ENCODE measurements around the gene RIMBP2. TPM values are rescaled to one million over a fixed set of nuclear protein-coding genes. Genes with fewer than 3 reads are reported as not detected.
A peak's percentile ranks its signal among the peaks of the same experiment; 100 is the strongest.

Gene RIMBP2
- total and polyA plus RNA-seq, 2 experiments from 2014 or later, result 0.31 to 0.37 TPM

- no peaks in the 10 kb centered on the region for H4K20me1 ChIP-seq (replicated peaks; ENCODE audit: insufficient read depth)
- Mint-ChIP-seq H3K36me3 (ENCODE audit: low read depth) (peaks cover 2% of the 10 kb centered on the region; the same call in 2 of the 3 replicates), H3K4me3 (no peak overlapping the region), H3K9me3 (peaks cover 88% of the 10 kb centered on the region), H3K27ac (no peak overlapping the region), H3K4me1 (peaks cover 20% of the 10 kb centered on the region; the same call in 2 of the 3 replicates), H3K27me3 (ENCODE audit: insufficient read depth, low read depth, poor library complexity) (peaks cover 6% of the 10 kb centered on the region)
- H3F3A ChIP-seq (replicated peaks; ENCODE audit: low read depth), result no peaks in the 10 kb centered on the region
- no peak for TF ChIP-seq ZNF331 (CRISPR knock-in tag; IDR thresholded peaks at IDR 0.05; ENCODE audit: low read depth)
- TF ChIP-seq, protein P1, sequence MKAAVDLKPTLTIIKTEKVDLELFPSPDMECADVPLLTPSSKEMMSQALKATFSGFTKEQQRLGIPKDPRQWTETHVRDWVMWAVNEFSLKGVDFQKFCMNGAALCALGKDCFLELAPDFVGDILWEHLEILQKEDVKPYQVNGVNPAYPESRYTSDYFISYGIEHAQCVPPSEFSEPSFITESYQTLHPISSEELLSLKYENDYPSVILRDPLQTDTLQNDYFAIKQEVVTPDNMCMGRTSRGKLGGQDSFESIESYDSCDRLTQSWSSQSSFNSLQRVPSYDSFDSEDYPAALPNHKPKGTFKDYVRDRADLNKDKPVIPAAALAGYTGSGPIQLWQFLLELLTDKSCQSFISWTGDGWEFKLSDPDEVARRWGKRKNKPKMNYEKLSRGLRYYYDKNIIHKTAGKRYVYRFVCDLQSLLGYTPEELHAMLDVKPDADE (IDR thresholded peaks at IDR 0.05), result no peak
- TF ChIP-seq NANOG (IDR thresholded peaks at IDR 0.05; ENCODE audit: borderline replicate concordance), result no peak
- no peak for DNase-seq (ENCODE audit: low spot score)
- no peaks in the 10 kb centered on the region; the same call in 1 of the 2 replicates for H3K36me3 ChIP-seq (ENCODE audit: insufficient read depth)
- H3K27ac ChIP-seq (ENCODE audit: low read depth), result no peak overlapping the region
- H3K79me2 ChIP-seq (replicated peaks; ENCODE audit: insufficient read depth), result no peaks in the 10 kb centered on the region
- H2AFZ ChIP-seq, result no peak overlapping the region
- ATAC-seq, result no peak
- H3K4me3 ChIP-seq, result no peak overlapping the region
- H3K27me3 ChIP-seq (ENCODE audit: insufficient read depth), result no peaks in the 10 kb centered on the region
- no peak overlapping the region for H3K4me2 ChIP-seq
- no peaks in the 10 kb centered on the region for H3K9me2 ChIP-seq (ENCODE audit: insufficient read depth)
- H3K4me1 ChIP-seq (ENCODE audit: insufficient read depth), result peaks cover 9% of the 10 kb centered on the region; the same call in 1 of the 2 replicates
These were observed 81.2 kb downstream of the RIMBP2 start for GRCh38 chr12:130634866-130635265.

DNA sequence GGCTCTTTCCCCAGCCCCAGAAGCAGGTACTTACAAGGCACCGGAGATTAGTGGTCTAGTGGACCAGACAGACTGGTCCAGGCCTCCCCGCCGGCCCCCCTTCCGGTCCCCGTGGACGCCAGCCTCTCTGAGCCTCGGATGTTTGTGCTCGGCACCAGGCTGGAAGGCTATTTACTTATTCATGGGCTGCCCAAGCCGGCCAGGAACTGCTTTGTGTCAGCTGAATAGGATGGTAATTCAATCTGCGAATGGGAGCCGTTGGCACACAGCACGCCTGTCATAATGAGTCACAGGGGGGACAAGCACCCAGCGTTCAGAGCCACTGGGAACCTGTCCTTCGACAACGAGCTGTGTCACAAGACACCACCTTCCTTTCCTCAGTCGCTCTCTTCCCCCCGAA lies 82.3 kb downstream of the RIMBP2 start:
- Histone ChIP-seq H4K20me1 (replicated peaks; ENCODE audit: insufficient read depth) (no peaks in the 10 kb centered on the region), H3K4me2 (peak overlapping the region; percentile 43; the same call in 1 of the 2 replicates), H3K4me1 (ENCODE audit: insufficient read depth) (peaks cover 9% of the 10 kb centered on the region; the same call in 1 of the 2 replicates), H3K79me2 (replicated peaks; ENCODE audit: insufficient read depth) (no peaks in the 10 kb centered on the region), H2AFZ (0 out of 2 replicates have a peak overlapping the region, but pooled peaks have one; percentile 28), H3K27me3 (ENCODE audit: insufficient read depth) (no peaks in the 10 kb centered on the region), H3K9me2 (ENCODE audit: insufficient read depth) (no peaks in the 10 kb centered on the region), H3F3A (replicated peaks; ENCODE audit: low read depth) (no peaks in the 10 kb centered on the region), H3K27ac (ENCODE audit: low read depth) (no peak overlapping the region), H3K36me3 (ENCODE audit: insufficient read depth) (no peaks in the 10 kb centered on the region; the same call in 1 of the 2 replicates), H3K4me3 (no peak overlapping the region)
- ATAC-seq, result peak; percentile 79
- peak; percentile 53 for DNase-seq (ENCODE audit: low spot score)
- H3K36me3 Mint-ChIP-seq (ENCODE audit: low read depth), result peaks cover 2% of the 10 kb centered on the region; the same call in 2 of the 3 replicates
- H3K27ac Mint-ChIP-seq, result no peak overlapping the region
- peak overlapping the region; percentile 47; the same call in 2 of the 3 replicates for H3K4me3 Mint-ChIP-seq
- peaks cover 6% of the 10 kb centered on the region for H3K27me3 Mint-ChIP-seq (ENCODE audit: insufficient read depth, low read depth, poor library complexity)
- peaks cover 20% of the 10 kb centered on the region; the same call in 2 of the 3 replicates for H3K4me1 Mint-ChIP-seq
- peaks cover 90% of the 10 kb centered on the region for H3K9me3 Mint-ChIP-seq
- TF ChIP-seq POLR2AphosphoS5 (IDR thresholded peaks at IDR 0.05; ENCODE audit: low read depth), result no peak
- TF ChIP-seq CREB1 (CRISPR knock-in tag; IDR thresholded peaks at IDR 0.05; ENCODE audit: low read depth), result no peak
- TF ChIP-seq CTCF (conservative IDR thresholded peaks at IDR 0.05; ENCODE audit: low read depth in 2 of 2), result no peak
- no peak for TF ChIP-seq JUNB (IDR thresholded peaks at IDR 0.05; ENCODE audit: unreplicated experiment)
- no peak for TF ChIP-seq ZNF114 (CRISPR knock-in tag; IDR thresholded peaks at IDR 0.05)
- no peak for TF ChIP-seq NANOG (IDR thresholded peaks at IDR 0.05; ENCODE audit: borderline replicate concordance)
- TF ChIP-seq ZNF331 (CRISPR knock-in tag; IDR thresholded peaks at IDR 0.05; ENCODE audit: low read depth), result no peak
- TF ChIP-seq EZH2 (IDR thresholded peaks at IDR 0.05; ENCODE audit: low read depth, unreplicated experiment), result no peak
- no peak for TF ChIP-seq EZH2phosphoT487 (IDR thresholded peaks at IDR 0.05; ENCODE audit: unreplicated experiment)
- no peak for TF ChIP-seq REST (IDR thresholded peaks at IDR 0.05; ENCODE audit: unreplicated experiment)
- TF ChIP-seq, protein P1 (IDR thresholded peaks at IDR 0.05), result no peak
- TF ChIP-seq STAT1 (IDR thresholded peaks at IDR 0.05; ENCODE audit: unreplicated experiment), result no peak
